Effector memory CD4-positive, alpha-beta T cell (primary cell): ENCODE measurements around the gene PKIB.
"Not testable (repeated sequence)": the region's sequence is repeated elsewhere in the genome, so short reads cannot be mapped to it uniquely, and the experiment has no call there.

Source experiments
- DNase-seq, 3 donors: peaks; one replicate each; pipeline ENCODE4 v3.0.0-alpha.2; 2020
- H3K27ac ChIP-seq: 2 replicates; pipeline ENCODE4 v1.7.0; 2013; ENCODE audit warnings: mild to moderate bottlenecking, low read length, moderate library complexity; ENCODE audit not compliant: insufficient read depth, poor library complexity, severe bottlenecking
- H3K27me3 ChIP-seq: replicated peaks from 2 replicates; pipeline ENCODE4 v1.7.0; 2013; ENCODE audit warnings: mild to moderate bottlenecking, low read length; ENCODE audit not compliant: insufficient read depth, control insufficient read depth, poor library complexity, severe bottlenecking
- H3K36me3 ChIP-seq: 2 replicates; pipeline ENCODE4 v1.7.0; 2013; ENCODE audit warnings: mild to moderate bottlenecking, low read length, moderate library complexity; ENCODE audit not compliant: control insufficient read depth, insufficient read depth
- H3K4me1 ChIP-seq: 2 replicates; pipeline ENCODE4 v1.7.0; 2013; ENCODE audit warnings: low read length, mild to moderate bottlenecking; ENCODE audit not compliant: control insufficient read depth, insufficient read depth, poor library complexity, severe bottlenecking
- H3K4me3 ChIP-seq: 2 replicates; pipeline ENCODE4 v1.7.0; 2013; ENCODE audit warnings: low read length, low read depth, mild to moderate bottlenecking; ENCODE audit not compliant: insufficient read depth, poor library complexity, severe bottlenecking
- H3K9me3 ChIP-seq: 2 replicates; pipeline ENCODE4 v1.7.0; 2013; ENCODE audit warnings: mild to moderate bottlenecking, low read length, moderate library complexity; ENCODE audit not compliant: control insufficient read depth

PKIB gene

GRCh38 chr6:122730775-122731386 is 120.7 kb downstream of the PKIB start:
- Histone ChIP-seq H3K9me3 (no peaks in the 10 kb centered on the region), H3K27ac (no peak overlapping the region), H3K4me3 (no peak overlapping the region), H3K4me1 (no peaks in the 10 kb centered on the region), H3K27me3 (no peaks in the 10 kb centered on the region), H3K36me3 (no peaks in the 10 kb centered on the region)
- no peak for DNase-seq

GRCh38 chr6:122733259-122733658 is 123.1 kb downstream of the PKIB start:
- Histone ChIP-seq H3K27ac (no peak overlapping the region), H3K9me3 (no peaks in the 10 kb centered on the region), H3K4me3 (no peak overlapping the region), H3K4me1 (no peaks in the 10 kb centered on the region), H3K36me3 (no peaks in the 10 kb centered on the region), H3K27me3 (no peaks in the 10 kb centered on the region)
- no peak for DNase-seq

GRCh38 chr6:122734529-122735395 is 124.6 kb downstream of the PKIB start:
- H3K27ac ChIP-seq, result no peak overlapping the region
- no peaks in the 10 kb centered on the region for H3K4me1 ChIP-seq
- H3K27me3 ChIP-seq, result no peaks in the 10 kb centered on the region
- H3K4me3 ChIP-seq, result no peak overlapping the region
- H3K36me3 ChIP-seq, result no peaks in the 10 kb centered on the region
- no peak for DNase-seq
- H3K9me3 ChIP-seq, result no peaks in the 10 kb centered on the region

GRCh38 chr6:122735582-122735981 is 125.4 kb downstream of the PKIB start:
- H3K4me1 ChIP-seq, result no peaks in the 10 kb centered on the region
- H3K9me3 ChIP-seq, result no peaks in the 10 kb centered on the region
- H3K4me3 ChIP-seq, result no peak overlapping the region
- no peaks in the 10 kb centered on the region for H3K36me3 ChIP-seq
- DNase-seq, result no peak
- H3K27me3 ChIP-seq, result no peaks in the 10 kb centered on the region
- H3K27ac ChIP-seq, result no peak overlapping the region

GRCh38 chr6:122736163-122736562 is 126.0 kb downstream of the PKIB start:
- Histone ChIP-seq H3K36me3 (no peaks in the 10 kb centered on the region), H3K27ac (no peak overlapping the region), H3K27me3 (no peaks in the 10 kb centered on the region), H3K4me3 (no peak overlapping the region), H3K4me1 (no peaks in the 10 kb centered on the region), H3K9me3 (no peaks in the 10 kb centered on the region)
- DNase-seq, result no peak

GRCh38 chr6:122736616-122737015 is 126.4 kb downstream of the PKIB start:
- Histone ChIP-seq H3K4me3 (no peak overlapping the region), H3K4me1 (no peaks in the 10 kb centered on the region), H3K36me3 (no peaks in the 10 kb centered on the region), H3K27ac (no peak overlapping the region), H3K9me3 (no peaks in the 10 kb centered on the region), H3K27me3 (no peaks in the 10 kb centered on the region)
- DNase-seq, result no peak

- no peaks in the 10 kb centered on the region for H3K36me3 ChIP-seq
- DNase-seq, result no peak
These were observed 129.9 kb downstream of the PKIB start for GRCh38 chr6:122740091-122740490.

GRCh38 chr6:122740936-122741335 is 130.7 kb downstream of the PKIB start:
- H3K36me3 ChIP-seq, result no peaks in the 10 kb centered on the region
- no peak overlapping the region for H3K27ac ChIP-seq
- H3K27me3 ChIP-seq, result no peaks in the 10 kb centered on the region
- no peak for DNase-seq
- H3K4me3 ChIP-seq, result no peak overlapping the region
- no peaks in the 10 kb centered on the region for H3K4me1 ChIP-seq
- no peaks in the 10 kb centered on the region for H3K9me3 ChIP-seq

More at GRCh38 chr6:122740091-122740490, 129.9 kb downstream of the PKIB start:
- Histone ChIP-seq H3K4me1 (no peaks in the 10 kb centered on the region), H3K4me3 (no peak overlapping the region), H3K9me3 (no peaks in the 10 kb centered on the region), H3K27ac (no peak overlapping the region), H3K27me3 (no peaks in the 10 kb centered on the region)

GRCh38 chr6:122744247-122744646 is 134.0 kb downstream of the PKIB start:
- not testable (repeated sequence) for H3K27me3 ChIP-seq, DNase-seq, H3K4me3 ChIP-seq

GRCh38 chr6:122744856-122745255 is 134.7 kb downstream of the PKIB start:
- not testable (repeated sequence) for H3K4me3 ChIP-seq, H3K27me3 ChIP-seq, H3K36me3 ChIP-seq, H3K4me1 ChIP-seq, H3K9me3 ChIP-seq, H3K27ac ChIP-seq, DNase-seq

More at GRCh38 chr6:122744247-122744646, 134.0 kb downstream of the PKIB start:
- H3K4me1 ChIP-seq, H3K36me3 ChIP-seq, H3K27ac ChIP-seq, H3K9me3 ChIP-seq: not testable (repeated sequence)
